Liver (tissue), 9 donors: ENCODE data around the gene WDR27. TPM values are rescaled to one million over a fixed set of nuclear protein-coding genes. Genes with fewer than 3 reads are reported as not detected.

ENCODE experiments used
- DNase-seq: peaks from one replicate; pipeline ENCODE4 v3.0.0-alpha.2; 2017; ENCODE audit warnings: low spot score
- H3K27ac ChIP-seq, 2 donors: one replicate each; pipeline ENCODE4 v1.7.0; 2013; ENCODE audit warnings: inconsistent platforms in 2 of 2, low read length in 2 of 2, control low read depth in 1 of 2, low read depth in 1 of 2, mild to moderate bottlenecking in 1 of 2
- H3K27me3 ChIP-seq, 4 donors: one replicate each; pipeline versions ENCODE4 v1.6.1 to v1.7.0; 2013; ENCODE audit warnings: low read length in 3 of 4, inconsistent platforms in 1 of 4, mild to moderate bottlenecking in 1 of 4, moderate library complexity in 1 of 4; ENCODE audit not compliant: control insufficient read depth in 4 of 4, insufficient read depth in 4 of 4
- H3K36me3 ChIP-seq, 4 donors: one replicate each; pipeline versions ENCODE4 v1.6.1 to v1.7.0; 2013; ENCODE audit warnings: low read length in 3 of 4, mild to moderate bottlenecking in 3 of 4, low read depth in 1 of 4, moderate library complexity in 1 of 4; ENCODE audit not compliant: control insufficient read depth in 4 of 4, insufficient read depth in 3 of 4
- H3K4me1 ChIP-seq, 4 donors: one replicate each; pipeline versions ENCODE4 v1.6.1 to v1.7.0; 2013; ENCODE audit warnings: low read length in 3 of 4, mild to moderate bottlenecking in 3 of 4, moderate library complexity in 1 of 4; ENCODE audit not compliant: control insufficient read depth in 4 of 4, insufficient read depth in 4 of 4
- H3K4me3 ChIP-seq, 3 donors: one replicate each; pipeline versions ENCODE4 v1.6.1 to v1.7.0; 2013; ENCODE audit warnings: low read length in 3 of 3, control low read depth in 1 of 3, low read depth in 1 of 3, mild to moderate bottlenecking in 1 of 3
- H3K9ac ChIP-seq, 2 donors: one replicate each; pipeline ENCODE4 v1.7.0; 2013; ENCODE audit warnings: low read length in 2 of 2, mild to moderate bottlenecking in 2 of 2, moderate library complexity in 2 of 2, control low read depth in 1 of 2, low read depth in 1 of 2
- H3K9me3 ChIP-seq, 4 donors: one replicate each; pipeline versions ENCODE4 v1.6.1 to v1.7.0; 2013; ENCODE audit warnings: low read length in 3 of 4; ENCODE audit not compliant: control insufficient read depth in 4 of 4
- EGR1 ChIP-seq, 2 donors: IDR thresholded peaks; 2 replicates each; pipeline ENCODE4 v1.6.1; 2016 to 2018; ENCODE audit warnings: antibody characterized with exemption in 2 of 2, low read depth in 2 of 2
- FOXA1 ChIP-seq: IDR thresholded peaks from 2 replicates; pipeline ENCODE4 v1.6.1; 2016; ENCODE audit warnings: antibody characterized with exemption
- FOXA2 ChIP-seq: IDR thresholded peaks from 2 replicates; pipeline ENCODE4 v1.6.1; 2016; ENCODE audit warnings: antibody characterized with exemption
- HNF4A ChIP-seq, 2 donors: conservative IDR thresholded peaks; 2 replicates each; pipeline ENCODE4 v1.6.1; 2016; ENCODE audit warnings: antibody characterized with exemption in 2 of 2, mild to moderate bottlenecking in 2 of 2
- HNF4G ChIP-seq: IDR thresholded peaks from 2 replicates; pipeline ENCODE4 v1.6.1; 2016; ENCODE audit warnings: antibody characterized with exemption
- JUND ChIP-seq, 2 donors: IDR thresholded peaks; 2 replicates each; pipeline ENCODE4 v1.6.1; 2016; ENCODE audit warnings: antibody characterized with exemption in 2 of 2
- NR2F2 ChIP-seq: IDR thresholded peaks from 2 replicates; pipeline ENCODE4 v1.6.1; 2016; ENCODE audit warnings: antibody characterized with exemption
- RAD21 ChIP-seq, 2 donors: IDR thresholded peaks; 2 replicates each; pipeline ENCODE4 v1.6.1; 2016; ENCODE audit warnings: antibody characterized with exemption in 2 of 2, mild to moderate bottlenecking in 2 of 2
- RXRA ChIP-seq, 2 donors: IDR thresholded peaks; 2 replicates each; pipeline ENCODE4 v1.6.1; 2017 to 2018; ENCODE audit warnings: antibody characterized with exemption in 2 of 2, mild to moderate bottlenecking in 1 of 2
- SP1 ChIP-seq: IDR thresholded peaks from 2 replicates; pipeline ENCODE4 v1.6.1; 2018; ENCODE audit warnings: antibody characterized with exemption, mild to moderate bottlenecking
- TAF1 ChIP-seq: conservative IDR thresholded peaks from 2 replicates; pipeline ENCODE4 v1.6.1; 2016; ENCODE audit warnings: antibody characterized with exemption, mild to moderate bottlenecking
- YY1 ChIP-seq: IDR thresholded peaks from 2 replicates; pipeline ENCODE4 v1.6.1; 2016; ENCODE audit warnings: antibody characterized with exemption, mild to moderate bottlenecking
- WGBS: extraction: QIAGEN DNeasy Blood & Tissue Kit; methylation state at CpG from one replicate; pipeline ENCODE4 v1.1.7; 2013; 5-methylcytosine and 5-hydroxymethylcytosine counted together
- polyA plus RNA-seq, 2 donors: library from polyadenylated mRNA; stranded (reverse) in 1 of 2; unstranded in 1 of 2; fragments of 200-250 nt in 1 of 2; fragments of >200 nt in 1 of 2; fragmentation: Nextera tagmentation in 1 of 2; extraction: Ambion mirVana in 1 of 2; gene quantifications; one replicate each; pipeline versions ENCODE4 v1.2.1 to v1.2.3, GENCODE V29; 2013 to 2015
- total RNA-seq, 2 donors: library from RNA; depleted of rRNA; stranded (reverse); fragments of >200 nt; gene quantifications; one replicate each; pipeline ENCODE4 v1.2.3, GENCODE V29; 2014
- TF ChIP-seq, protein P1 (sequence below): IDR thresholded peaks from 2 replicates; pipeline ENCODE4 v1.6.1; 2016; ENCODE audit warnings: antibody characterized with exemption
- TF ChIP-seq, protein P2 (sequence below): IDR thresholded peaks from 2 replicates; pipeline ENCODE4 v1.6.1; 2016; ENCODE audit warnings: antibody characterized with exemption
- TF ChIP-seq, protein P3 (sequence below): IDR thresholded peaks from 2 replicates; pipeline ENCODE4 v1.6.1; 2016; ENCODE audit warnings: antibody characterized with exemption
- TF ChIP-seq, protein P4 (sequence below): IDR thresholded peaks from 2 replicates; pipeline ENCODE4 v1.6.1; 2016; ENCODE audit warnings: antibody characterized with exemption, mild to moderate bottlenecking
- donor health status: healthy.
- donor health status: healthy.
- donor health status: healthy.
- donor health status: healthy.
- donor health status: healthy.

Gene WDR27
- total and polyA plus RNA-seq, 4 donors, result 3.7 to 20.1 (median 7.7) TPM

DNA sequence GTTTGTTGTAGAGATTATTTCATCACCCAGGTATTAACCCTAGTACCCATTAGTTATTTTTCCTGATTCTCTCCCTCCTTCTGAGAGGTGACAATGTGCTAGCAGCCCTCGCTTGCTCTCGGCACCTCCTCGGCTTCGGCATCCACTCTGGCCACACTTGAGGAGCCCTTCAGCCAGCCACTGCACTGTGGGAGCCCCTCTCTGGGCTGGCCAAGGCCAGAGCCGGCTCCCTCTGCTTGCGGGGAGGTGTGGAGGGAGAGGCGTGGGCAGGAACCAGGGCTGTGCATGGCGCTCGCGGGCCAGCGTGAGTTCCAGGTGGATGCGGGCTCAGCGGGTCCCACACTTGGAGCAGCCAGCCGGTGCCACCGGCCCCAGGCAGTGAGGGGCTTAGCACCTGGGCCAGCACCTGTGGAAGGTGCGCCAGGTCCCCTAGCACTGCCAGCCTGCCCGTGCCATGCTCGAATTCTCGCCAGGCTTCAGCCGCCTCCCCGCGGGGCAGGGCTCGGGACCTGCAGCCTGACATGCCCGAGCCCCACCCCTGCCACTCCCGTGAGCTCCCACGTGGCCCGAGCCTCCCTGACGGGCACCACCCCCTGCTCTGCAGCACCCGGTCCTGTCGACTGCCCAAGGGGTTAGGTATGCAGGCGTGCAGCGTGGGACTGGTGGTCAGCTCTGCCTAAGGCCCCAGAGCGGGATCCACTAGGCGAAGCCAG lies 221.9 kb downstream of the WDR27 start:
- Histone ChIP-seq H3K4me3 (no peak overlapping the region), H3K27me3 (no peaks in the 10 kb centered on the region), H3K36me3 (peaks cover 0 to 2% (median 0%) of the 10 kb centered on the region in 4 donors), H3K9ac (no peak overlapping the region), H3K27ac (no peak overlapping the region), H3K9me3 (peaks cover 0 to 3% (median 0%) of the 10 kb centered on the region in 4 donors), H3K4me1 (no peaks in the 10 kb centered on the region)
- TF ChIP-seq YY1 (no peak), SP1 (no peak), RAD21 (IDR thresholded peaks at IDR 0.05) (no peak), HNF4A (conservative IDR thresholded peaks at IDR 0.05) (no peak), HNF4G (no peak), NR2F2 (no peak), RXRA (IDR thresholded peaks at IDR 0.05) (no peak), FOXA2 (no peak), FOXA1 (no peak), TAF1 (no peak)
- TF ChIP-seq, protein P1, sequence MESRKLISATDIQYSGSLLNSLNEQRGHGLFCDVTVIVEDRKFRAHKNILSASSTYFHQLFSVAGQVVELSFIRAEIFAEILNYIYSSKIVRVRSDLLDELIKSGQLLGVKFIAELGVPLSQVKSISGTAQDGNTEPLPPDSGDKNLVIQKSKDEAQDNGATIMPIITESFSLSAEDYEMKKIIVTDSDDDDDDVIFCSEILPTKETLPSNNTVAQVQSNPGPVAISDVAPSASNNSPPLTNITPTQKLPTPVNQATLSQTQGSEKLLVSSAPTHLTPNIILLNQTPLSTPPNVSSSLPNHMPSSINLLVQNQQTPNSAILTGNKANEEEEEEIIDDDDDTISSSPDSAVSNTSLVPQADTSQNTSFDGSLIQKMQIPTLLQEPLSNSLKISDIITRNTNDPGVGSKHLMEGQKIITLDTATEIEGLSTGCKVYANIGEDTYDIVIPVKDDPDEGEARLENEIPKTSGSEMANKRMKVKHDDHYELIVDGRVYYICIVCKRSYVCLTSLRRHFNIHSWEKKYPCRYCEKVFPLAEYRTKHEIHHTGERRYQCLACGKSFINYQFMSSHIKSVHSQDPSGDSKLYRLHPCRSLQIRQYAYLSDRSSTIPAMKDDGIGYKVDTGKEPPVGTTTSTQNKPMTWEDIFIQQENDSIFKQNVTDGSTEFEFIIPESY, result no peak
- TF ChIP-seq, protein P2, sequence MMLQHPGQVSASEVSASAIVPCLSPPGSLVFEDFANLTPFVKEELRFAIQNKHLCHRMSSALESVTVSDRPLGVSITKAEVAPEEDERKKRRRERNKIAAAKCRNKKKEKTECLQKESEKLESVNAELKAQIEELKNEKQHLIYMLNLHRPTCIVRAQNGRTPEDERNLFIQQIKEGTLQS, result no peak
- 97% methylated on average over 34 of the region's 34 CpGs for WGBS
- no peak for DNase-seq

DNA sequence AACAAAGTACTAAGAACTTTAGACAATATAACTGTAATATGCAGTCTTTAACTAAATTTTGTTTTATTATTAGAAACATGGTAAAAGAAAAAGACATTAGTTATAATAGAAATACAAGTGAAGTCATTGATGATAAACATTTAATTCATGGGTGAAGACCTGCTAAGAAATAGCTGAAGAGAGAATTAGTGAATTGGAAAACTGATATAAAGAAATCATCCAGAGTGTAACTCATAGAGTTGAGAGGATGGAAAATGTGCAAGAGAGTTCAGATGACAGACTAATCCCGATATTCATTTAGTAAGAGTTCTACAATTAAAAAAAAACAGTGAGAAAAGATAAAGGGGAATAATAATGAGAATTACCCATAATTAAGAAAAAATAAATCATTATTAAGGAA lies 227.5 kb downstream of the WDR27 start:
- no peak overlapping the region for H3K9ac ChIP-seq
- TF ChIP-seq, protein P3, sequence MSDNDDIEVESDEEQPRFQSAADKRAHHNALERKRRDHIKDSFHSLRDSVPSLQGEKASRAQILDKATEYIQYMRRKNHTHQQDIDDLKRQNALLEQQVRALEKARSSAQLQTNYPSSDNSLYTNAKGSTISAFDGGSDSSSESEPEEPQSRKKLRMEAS, result no peak
- TF ChIP-seq JUND (IDR thresholded peaks at IDR 0.05) (no peak), FOXA2 (no peak), TAF1 (no peak), FOXA1 (no peak), NR2F2 (no peak), HNF4G (no peak), RAD21 (IDR thresholded peaks at IDR 0.05) (no peak), RXRA (IDR thresholded peaks at IDR 0.05) (no peak), EGR1 (IDR thresholded peaks at IDR 0.05; ENCODE audit: low read depth in 2 of 2) (no peak)
- TF ChIP-seq, protein P4, sequence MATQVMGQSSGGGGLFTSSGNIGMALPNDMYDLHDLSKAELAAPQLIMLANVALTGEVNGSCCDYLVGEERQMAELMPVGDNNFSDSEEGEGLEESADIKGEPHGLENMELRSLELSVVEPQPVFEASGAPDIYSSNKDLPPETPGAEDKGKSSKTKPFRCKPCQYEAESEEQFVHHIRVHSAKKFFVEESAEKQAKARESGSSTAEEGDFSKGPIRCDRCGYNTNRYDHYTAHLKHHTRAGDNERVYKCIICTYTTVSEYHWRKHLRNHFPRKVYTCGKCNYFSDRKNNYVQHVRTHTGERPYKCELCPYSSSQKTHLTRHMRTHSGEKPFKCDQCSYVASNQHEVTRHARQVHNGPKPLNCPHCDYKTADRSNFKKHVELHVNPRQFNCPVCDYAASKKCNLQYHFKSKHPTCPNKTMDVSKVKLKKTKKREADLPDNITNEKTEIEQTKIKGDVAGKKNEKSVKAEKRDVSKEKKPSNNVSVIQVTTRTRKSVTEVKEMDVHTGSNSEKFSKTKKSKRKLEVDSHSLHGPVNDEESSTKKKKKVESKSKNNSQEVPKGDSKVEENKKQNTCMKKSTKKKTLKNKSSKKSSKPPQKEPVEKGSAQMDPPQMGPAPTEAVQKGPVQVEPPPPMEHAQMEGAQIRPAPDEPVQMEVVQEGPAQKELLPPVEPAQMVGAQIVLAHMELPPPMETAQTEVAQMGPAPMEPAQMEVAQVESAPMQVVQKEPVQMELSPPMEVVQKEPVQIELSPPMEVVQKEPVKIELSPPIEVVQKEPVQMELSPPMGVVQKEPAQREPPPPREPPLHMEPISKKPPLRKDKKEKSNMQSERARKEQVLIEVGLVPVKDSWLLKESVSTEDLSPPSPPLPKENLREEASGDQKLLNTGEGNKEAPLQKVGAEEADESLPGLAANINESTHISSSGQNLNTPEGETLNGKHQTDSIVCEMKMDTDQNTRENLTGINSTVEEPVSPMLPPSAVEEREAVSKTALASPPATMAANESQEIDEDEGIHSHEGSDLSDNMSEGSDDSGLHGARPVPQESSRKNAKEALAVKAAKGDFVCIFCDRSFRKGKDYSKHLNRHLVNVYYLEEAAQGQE, result no peak
- H3K27ac ChIP-seq, result peak overlapping the region; percentile 82 to 84
- peaks cover 2 to 18% (median 6%) of the 10 kb centered on the region in 4 donors for H3K4me1 ChIP-seq
- no peaks in the 10 kb centered on the region for H3K27me3 ChIP-seq
- no peak overlapping the region for H3K4me3 ChIP-seq
- WGBS, result 94% methylated on average over 1 of the region's 1 CpG
- no peaks in the 10 kb centered on the region for H3K36me3 ChIP-seq
- H3K9me3 ChIP-seq, result peaks cover 0 to 6% (median 1%) of the 10 kb centered on the region in 4 donors
- no peak for DNase-seq
